Measurements from ENCODE around the gene MARVELD3. TPM values are rescaled to one million over a fixed set of nuclear protein-coding genes. Genes with fewer than 3 reads are reported as not detected.
"Not testable (repeated sequence)": the region's sequence is repeated elsewhere in the genome, so short reads cannot be mapped to it uniquely, and the experiment has no call there.

The MARVELD3 gene
- total RNA-seq, 1 donor from 2014 or later: not detected

GRCh38 chr16:71614956-71615355, 11.0 kb upstream of the MARVELD3 start:
- intact Hi-C loops (cut with DNase I): loop anchor here (5.0 kb wide), 1 partner anchor 203 kb away; no protein-coding TSS in a partner anchor
- ATAC-seq (ENCODE audit: poor library complexity); DNase-seq: not testable (repeated sequence)

DNA sequence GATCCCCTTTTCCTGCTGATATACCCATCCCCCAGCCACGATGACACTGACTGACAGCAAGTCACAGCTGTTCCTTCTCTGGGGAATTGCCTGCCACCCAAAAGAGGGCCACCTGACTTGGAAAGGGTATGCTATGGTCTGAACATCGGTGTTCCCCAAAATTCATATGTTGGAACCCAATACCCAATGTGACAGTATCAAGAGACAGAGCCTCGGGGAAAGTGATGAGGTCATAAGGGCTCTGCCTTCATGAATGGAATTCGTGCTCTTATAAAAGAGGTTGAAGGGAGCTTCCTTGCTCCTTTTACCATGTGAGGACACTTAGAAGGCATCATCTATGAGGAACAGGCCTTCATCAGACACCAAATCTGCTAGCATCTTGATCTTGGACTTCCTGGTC, 7.6 kb upstream of the MARVELD3 start:
- DNase-seq (no peak), ATAC-seq (ENCODE audit: poor library complexity) (no peak)
- intact Hi-C loops (cut with DNase I): no loop called here

- intact Hi-C loops (cut with DNase I): no loop called here
- no peak for ATAC-seq (ENCODE audit: poor library complexity)
- DNase-seq: no peak
Observed at GRCh38 chr16:71622088-71622487, 3.9 kb upstream of the MARVELD3 start.

DNA sequence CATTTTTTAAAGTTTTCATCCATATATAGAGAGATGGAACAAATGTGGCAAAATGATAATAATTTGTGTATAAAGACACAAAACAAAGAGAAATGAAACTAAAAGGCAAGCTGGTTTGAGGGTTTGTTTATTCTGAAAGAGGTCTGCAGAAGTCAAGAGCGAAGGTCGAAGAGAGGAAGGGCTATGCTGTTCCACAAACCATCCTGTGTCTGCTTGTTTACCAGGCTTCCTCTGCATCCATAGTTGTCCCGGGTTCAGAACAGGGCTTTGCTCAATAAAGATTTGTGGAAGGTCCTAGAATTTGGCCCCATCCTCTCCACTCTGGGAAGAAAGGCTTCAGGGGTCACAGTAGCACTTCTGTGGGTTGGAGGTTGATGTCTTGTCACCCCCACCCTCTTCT, 2.4 kb upstream of the MARVELD3 start:
- intact Hi-C loops (cut with DNase I): no loop called here
- DNase-seq: no peak
- no peak for ATAC-seq (ENCODE audit: poor library complexity)

- DNase-seq (no peak), ATAC-seq (ENCODE audit: poor library complexity) (no peak)
- intact Hi-C loops (cut with DNase I): no loop called here
Observed at GRCh38 chr16:71625113-71625850, 702 bp upstream of the MARVELD3 start.

DNA sequence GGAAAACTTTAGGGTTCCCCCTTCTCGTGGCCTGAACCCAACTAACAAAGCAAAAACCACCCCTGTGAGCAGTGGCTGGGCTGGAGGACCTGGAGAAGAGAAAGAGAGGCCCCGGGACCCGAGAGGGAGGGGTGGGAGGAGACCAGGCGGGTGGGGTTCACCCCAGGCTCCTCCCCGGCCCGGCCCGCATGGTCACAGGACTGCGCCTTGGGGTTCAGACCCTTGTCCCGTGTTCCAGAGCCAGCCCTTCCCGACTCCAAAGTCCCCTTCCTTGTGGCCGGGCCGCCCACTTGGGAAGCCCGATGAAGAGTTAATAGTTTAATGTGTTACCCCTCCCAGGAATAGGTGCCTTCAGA, 852 bp downstream of the MARVELD3 start:
- ATAC-seq (ENCODE audit: poor library complexity) (peak; percentile 36), DNase-seq (no peak)
- intact Hi-C loops (cut with DNase I): no loop called here

DNA sequence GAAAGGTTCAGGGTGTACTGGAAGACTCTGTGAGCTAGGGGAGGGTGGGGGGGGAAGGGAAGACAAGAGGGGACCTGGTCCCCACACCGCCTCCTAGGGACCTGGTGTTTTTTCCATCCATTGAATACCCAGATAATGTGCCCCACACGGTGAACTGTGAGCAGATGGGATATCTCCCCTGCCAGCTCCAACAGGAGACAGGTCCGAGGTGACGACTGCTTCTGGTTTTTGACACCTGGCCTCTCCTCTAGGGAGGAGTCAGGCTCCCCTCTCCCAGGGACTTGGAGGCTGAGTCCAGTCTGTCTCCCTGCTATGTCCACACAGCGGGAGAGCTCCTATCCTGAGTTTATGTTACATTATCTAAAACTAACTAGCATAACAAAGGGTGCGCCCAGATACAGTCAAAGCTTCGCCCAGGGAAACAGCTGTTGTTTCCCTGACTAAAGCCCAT, 1.8 kb downstream of the MARVELD3 start:
- no peak for ATAC-seq (ENCODE audit: poor library complexity)
- intact Hi-C loops (cut with DNase I): no loop called here
- no peak for DNase-seq

DNA sequence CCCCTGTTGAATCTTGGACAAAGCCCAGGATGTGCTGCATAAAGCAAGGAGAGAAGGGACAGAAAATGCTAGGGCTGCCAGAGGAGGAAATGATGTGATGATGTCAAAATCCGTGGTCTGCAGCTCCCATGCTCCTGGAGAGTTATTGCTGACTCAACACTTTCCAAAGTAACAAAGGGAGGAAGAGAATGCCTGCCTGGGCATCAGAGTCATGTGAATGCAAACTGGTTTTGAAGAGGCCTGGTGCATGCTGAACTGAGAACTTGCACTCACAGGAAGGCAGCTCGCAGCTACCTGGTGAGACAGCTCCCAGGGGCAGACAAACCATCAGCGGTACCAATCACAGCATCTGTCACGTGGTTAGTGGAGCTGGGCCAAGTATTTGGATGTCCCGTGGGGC, 2.8 kb downstream of the MARVELD3 start:
- no peak for DNase-seq
- intact Hi-C loops (cut with DNase I): no loop called here
- no peak for ATAC-seq (ENCODE audit: poor library complexity)

- DNase-seq: no peak
- intact Hi-C loops (cut with DNase I): no loop called here
Observed at GRCh38 chr16:71629278-71630016, 3.5 kb downstream of the MARVELD3 start.

GRCh38 chr16:71630808-71631207, 4.8 kb downstream of the MARVELD3 start:
- intact Hi-C loops (cut with DNase I): no loop called here
- no peak for DNase-seq
- ATAC-seq (ENCODE audit: poor library complexity): no peak

More at GRCh38 chr16:71629278-71630016, 3.5 kb downstream of the MARVELD3 start:
- no peak for ATAC-seq (ENCODE audit: poor library complexity)

DNA sequence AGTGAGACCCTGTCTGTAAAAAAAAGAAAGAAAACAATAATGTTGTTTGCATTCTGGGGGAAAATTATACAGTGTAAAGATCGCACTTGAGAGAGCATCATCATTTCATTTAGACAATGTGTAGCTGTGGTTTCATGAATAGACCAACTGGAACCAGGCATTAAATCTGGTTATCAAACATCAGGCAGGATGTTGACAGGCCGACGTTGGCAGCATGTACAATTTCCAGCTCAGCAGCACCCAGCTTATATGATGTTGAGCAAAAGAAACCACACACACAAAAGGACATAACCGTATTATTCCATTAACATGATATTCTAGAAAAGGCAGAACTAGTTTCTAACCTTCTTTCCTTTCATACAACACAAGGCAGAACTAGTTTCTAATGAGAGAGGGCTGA, 5.8 kb downstream of the MARVELD3 start:
- ATAC-seq (ENCODE audit: poor library complexity): no peak
- intact Hi-C loops (cut with DNase I): no loop called here
- no peak for DNase-seq

GRCh38 chr16:71635632-71636031, 9.6 kb downstream of the MARVELD3 start:
- ATAC-seq (ENCODE audit: poor library complexity) (no peak), DNase-seq (no peak)
- intact Hi-C loops (cut with DNase I): no loop called here

DNA sequence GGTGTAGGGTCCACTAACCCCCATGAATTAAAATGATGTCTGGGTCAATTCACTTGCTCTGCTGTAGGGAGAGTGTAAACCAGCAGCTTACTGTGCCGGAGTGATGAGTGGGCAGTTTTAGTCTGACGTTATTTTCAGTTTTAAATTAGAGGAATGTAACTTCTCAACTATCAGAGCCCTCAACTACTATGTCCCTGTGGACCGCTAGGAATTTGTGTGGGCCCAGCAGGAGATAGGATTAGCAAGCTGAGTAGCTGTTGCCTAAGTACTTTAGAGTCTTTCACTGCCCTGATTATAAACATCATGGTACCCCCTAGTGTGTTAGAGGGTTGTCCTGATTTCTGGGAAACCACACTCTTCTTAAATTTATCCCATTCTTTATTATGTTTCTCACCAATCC, 11.4 kb downstream of the MARVELD3 start:
- intact Hi-C loops (cut with DNase I): no loop called here
- ATAC-seq (ENCODE audit: poor library complexity): no peak
- DNase-seq: no peak

DNA sequence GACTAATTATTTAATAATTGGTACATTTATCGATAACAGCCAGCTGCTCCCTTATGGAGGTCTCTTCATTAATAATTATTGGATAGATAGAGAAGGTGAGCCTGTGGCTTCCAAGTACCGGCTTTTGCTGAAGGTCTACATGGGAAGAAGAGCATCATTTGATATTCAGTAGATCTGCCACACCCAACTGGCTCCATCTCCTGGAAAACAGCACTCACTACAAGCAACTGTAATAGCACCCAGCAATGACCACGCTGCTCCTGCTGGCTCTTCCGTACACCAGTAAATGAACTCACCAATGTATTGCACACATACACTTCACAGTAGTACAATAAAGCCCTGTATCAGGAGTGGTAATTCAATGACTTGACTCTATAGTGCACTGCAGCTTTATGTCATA, 19.5 kb downstream of the MARVELD3 start:
- intact Hi-C loops (cut with DNase I): no loop called here

DNA sequence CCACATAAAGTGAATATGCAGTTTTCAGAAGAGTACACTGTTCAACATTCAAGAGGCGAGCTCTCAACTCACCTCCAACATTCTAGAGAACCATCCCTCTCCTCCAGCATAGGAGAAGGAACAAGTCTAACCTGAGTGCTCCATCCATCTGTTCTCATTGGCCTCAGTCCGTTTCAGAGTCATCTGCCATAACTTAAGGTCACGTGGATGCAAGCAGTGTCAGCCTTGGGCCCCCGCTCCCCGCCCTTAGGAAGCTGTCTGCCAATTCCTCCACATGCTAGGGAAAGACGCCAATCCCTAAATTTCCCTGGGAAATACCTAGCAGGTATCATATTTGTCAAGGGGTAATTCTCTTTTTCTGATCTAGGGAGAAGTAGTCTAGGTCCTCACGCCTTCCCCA, 21.4 kb downstream of the MARVELD3 start:
- ATAC-seq (ENCODE audit: poor library complexity): no peak
- intact Hi-C loops (cut with DNase I): no loop called here
- no peak for DNase-seq

More for the DNA sequence above, 19.5 kb downstream of the MARVELD3 start:
- ATAC-seq (ENCODE audit: poor library complexity) (no peak), DNase-seq (no peak)

GRCh38 chr16:71648162-71648561, 22.2 kb downstream of the MARVELD3 start:
- DNase-seq (no peak), ATAC-seq (ENCODE audit: poor library complexity) (no peak)
- intact Hi-C loops (cut with DNase I): no loop called here

DNA sequence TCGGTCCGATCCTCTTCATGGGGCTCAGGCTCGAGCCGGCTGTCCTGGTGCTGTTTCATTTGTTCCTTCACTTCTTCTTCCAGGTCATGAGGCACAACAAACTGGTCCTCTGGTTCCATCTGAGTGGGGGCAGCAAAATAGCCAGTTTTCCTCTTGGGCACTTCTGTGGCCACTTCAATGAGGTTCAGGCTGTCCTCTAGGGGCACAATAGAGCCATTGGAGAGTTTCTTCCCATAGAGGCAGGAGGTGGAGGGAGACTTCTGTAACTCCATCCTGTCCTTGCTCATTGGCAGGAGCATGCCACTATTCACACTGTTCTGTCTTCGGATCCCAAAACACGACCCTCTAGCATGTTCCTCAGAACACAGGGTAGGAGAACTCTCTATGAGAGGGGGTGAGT, 22.9 kb downstream of the MARVELD3 start:
- intact Hi-C loops (cut with DNase I): no loop called here
- ATAC-seq (ENCODE audit: poor library complexity): no peak
- no peak for DNase-seq

DNA sequence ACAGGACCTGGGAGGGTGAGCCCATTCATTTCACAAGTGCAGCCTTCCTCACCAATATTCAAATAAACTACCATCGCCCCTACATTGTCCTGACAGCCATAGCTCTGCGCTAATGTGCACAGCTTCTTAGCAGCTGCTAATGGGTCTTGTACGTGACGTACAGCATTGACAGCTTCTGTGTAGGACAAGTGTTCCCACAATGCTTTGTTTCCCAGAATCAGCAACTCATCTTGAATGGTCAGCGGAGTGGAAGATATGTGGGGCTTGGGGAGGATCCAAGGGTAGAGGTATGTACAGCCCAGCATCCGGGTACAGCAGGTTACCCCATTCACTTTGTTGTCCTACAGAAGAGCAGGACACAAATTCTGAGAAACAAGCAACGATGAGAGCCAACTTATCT, 23.7 kb downstream of the MARVELD3 start:
- DNase-seq: no peak
- intact Hi-C loops (cut with DNase I): no loop called here
- no peak for ATAC-seq (ENCODE audit: poor library complexity)

GRCh38 chr16:71658771-71659170, 32.8 kb downstream of the MARVELD3 start:
- ATAC-seq (ENCODE audit: poor library complexity): no peak
- intact Hi-C loops (cut with DNase I): no loop called here
- no peak for DNase-seq

GRCh38 chr16:71659471-71659870, 33.5 kb downstream of the MARVELD3 start:
- intact Hi-C loops (cut with DNase I): no loop called here
- ATAC-seq (ENCODE audit: poor library complexity) (no peak), DNase-seq (no peak)

Data from Right ventricle myocardium superior (tissue), 1 donor.